Measurements from ENCODE around the gene DLGAP1.
A peak's percentile ranks its signal among the peaks of the same experiment; 100 is the strongest.

The DLGAP1 gene

GRCh38 chr18:3661989-3662388, 793.1 kb downstream of the DLGAP1 start:
- TF ChIP-seq POLR2AphosphoS5 (IDR thresholded peaks at IDR 0.05; ENCODE audit: low read depth) (no peak), SPI1 (IDR thresholded peaks at IDR 0.05; ENCODE audit: borderline replicate concordance, low read depth) (no peak), GABPA (IDR thresholded peaks at IDR 0.05; ENCODE audit: low read depth) (no peak), CTCF (IDR thresholded peaks at IDR 0.05; ENCODE audit: insufficient read depth, low read length) (no peak), REST (IDR thresholded peaks at IDR 0.05; ENCODE audit: insufficient replicate concordance, low read depth) (no peak)
- Histone ChIP-seq H3K27ac (replicated peaks) (peak overlapping the region; percentile 77), H3K27me3 (ENCODE audit: insufficient read depth, poor library complexity, severe bottlenecking) (no peaks in the 10 kb centered on the region), H3K4me3 (replicated peaks; ENCODE audit: insufficient read depth, low read length) (no peak overlapping the region)
- no peak for DNase-seq (ENCODE audit: low read depth in 1 of 2, low spot score in 1 of 2)

GRCh38 chr18:3660739-3661515, 794.2 kb downstream of the DLGAP1 start:
- peak in 1 of 2 experiments; percentile 74 for DNase-seq (ENCODE audit: low read depth in 1 of 2, low spot score in 1 of 2)
- Histone ChIP-seq H3K27ac (replicated peaks) (peak overlapping the region; percentile 77), H3K27me3 (ENCODE audit: insufficient read depth, poor library complexity, severe bottlenecking) (no peaks in the 10 kb centered on the region), H3K4me3 (replicated peaks; ENCODE audit: insufficient read depth, low read length) (no peak overlapping the region)
- TF ChIP-seq POLR2AphosphoS5 (IDR thresholded peaks at IDR 0.05; ENCODE audit: low read depth) (no peak; the same call in 1 of the 2 replicates), SPI1 (IDR thresholded peaks at IDR 0.05; ENCODE audit: borderline replicate concordance, low read depth) (peak; percentile 25; the same call in 1 of the 2 replicates)

GRCh38 chr18:3658529-3658928, 796.6 kb downstream of the DLGAP1 start:
- Histone ChIP-seq H3K27me3 (ENCODE audit: insufficient read depth, poor library complexity, severe bottlenecking) (no peaks in the 10 kb centered on the region), H3K4me3 (replicated peaks; ENCODE audit: insufficient read depth, low read length) (no peak overlapping the region), H3K27ac (replicated peaks) (peak overlapping the region; percentile 77)
- no peak for TF ChIP-seq POLR2AphosphoS5 (IDR thresholded peaks at IDR 0.05; ENCODE audit: low read depth)
- TF ChIP-seq REST (IDR thresholded peaks at IDR 0.05; ENCODE audit: insufficient replicate concordance, low read depth) = no peak
- TF ChIP-seq CTCF (IDR thresholded peaks at IDR 0.05; ENCODE audit: insufficient read depth, low read length) = no peak
- TF ChIP-seq GABPA (IDR thresholded peaks at IDR 0.05; ENCODE audit: low read depth) = no peak
- no peak for TF ChIP-seq SPI1 (IDR thresholded peaks at IDR 0.05; ENCODE audit: borderline replicate concordance, low read depth)
- no peak for DNase-seq (ENCODE audit: low read depth in 1 of 2, low spot score in 1 of 2)

- no peak overlapping the region for H3K4me3 ChIP-seq (replicated peaks; ENCODE audit: insufficient read depth, low read length)
Observed at GRCh38 chr18:3655254-3656050, 799.7 kb downstream of the DLGAP1 start.

More at GRCh38 chr18:3655254-3656050, 799.7 kb downstream of the DLGAP1 start:
- no peak for TF ChIP-seq GABPA (IDR thresholded peaks at IDR 0.05; ENCODE audit: low read depth)
- no peak for TF ChIP-seq CTCF (IDR thresholded peaks at IDR 0.05; ENCODE audit: insufficient read depth, low read length)
- TF ChIP-seq REST (IDR thresholded peaks at IDR 0.05; ENCODE audit: insufficient replicate concordance, low read depth) = no peak
- no peak for TF ChIP-seq POLR2AphosphoS5 (IDR thresholded peaks at IDR 0.05; ENCODE audit: low read depth)
- no peak for TF ChIP-seq SPI1 (IDR thresholded peaks at IDR 0.05; ENCODE audit: borderline replicate concordance, low read depth)
- Histone ChIP-seq H3K27ac (replicated peaks) (peak overlapping the region; percentile 61), H3K27me3 (ENCODE audit: insufficient read depth, poor library complexity, severe bottlenecking) (no peaks in the 10 kb centered on the region)
- peak in 1 of 2 experiments; percentile 39 for DNase-seq (ENCODE audit: low read depth in 1 of 2, low spot score in 1 of 2)

Data from HL-60 (cell line).